Natural killer cell (primary cell): ENCODE results near the gene ALDH6A1. TPM values are rescaled to one million over a fixed set of nuclear protein-coding genes. Genes with fewer than 3 reads are reported as not detected.

ENCODE experiments used
- ATAC-seq, 3 donors: fragments of 150-1000 bp in 2 of 3; fragments of 200-7000 bp in 1 of 3; cut with Tn5 transposase; 1 replicate in 1 of 3; 2 replicates in 2 of 3; pipeline ENCODE4 v1.10.0; 2021; ENCODE audit warnings: mild to moderate bottlenecking in 2 of 3, moderate library complexity in 2 of 3
- DNase-seq, 2 donors: peaks; one replicate each; pipeline versions ENCODE4 v3.0.0 to v3.0.0-alpha.2; 2013 to 2021; ENCODE audit warnings: mixed read lengths in 1 of 2
- H3K27ac ChIP-seq: one replicate; pipeline ENCODE4 v1.5.1; 2013; ENCODE audit warnings: mild to moderate bottlenecking, low read length
- H3K27me3 ChIP-seq: one replicate; pipeline ENCODE4 v1.6.1; 2013; ENCODE audit warnings: low read length; ENCODE audit not compliant: control insufficient read depth, insufficient read depth
- H3K36me3 ChIP-seq: one replicate; pipeline ENCODE4 v1.6.1; 2013; ENCODE audit warnings: low read length; ENCODE audit not compliant: control insufficient read depth, insufficient read depth
- H3K4me1 ChIP-seq: one replicate; pipeline ENCODE4 v1.6.1; 2013; ENCODE audit warnings: low read length; ENCODE audit not compliant: control insufficient read depth, insufficient read depth
- H3K4me3 ChIP-seq: one replicate; pipeline ENCODE4 v1.5.1; 2013; ENCODE audit warnings: low read length
- H3K9me3 ChIP-seq: one replicate; pipeline ENCODE4 v1.6.1; 2013; ENCODE audit warnings: low read length; ENCODE audit not compliant: control insufficient read depth, insufficient read depth
- H3K27ac Mint-ChIP-seq, 2 donors: one replicate each; pipeline ENCODE4 v1.8.0; 2022; ENCODE audit warnings: mild to moderate bottlenecking in 2 of 2, mixed read lengths in 2 of 2, moderate library complexity in 1 of 2
- H3K27me3 Mint-ChIP-seq, 2 donors: one replicate each; pipeline ENCODE4 v1.8.0; 2022; ENCODE audit warnings: low read depth in 2 of 2, mixed read lengths in 2 of 2
- H3K36me3 Mint-ChIP-seq: one replicate; pipeline ENCODE4 v1.8.0; 2022; ENCODE audit warnings: mixed read lengths
- H3K4me1 Mint-ChIP-seq, 2 donors: one replicate each; pipeline ENCODE4 v1.8.0; 2022; ENCODE audit warnings: mixed read lengths in 2 of 2
- H3K4me3 Mint-ChIP-seq: one replicate; pipeline ENCODE4 v1.8.0; 2022; ENCODE audit warnings: mild to moderate bottlenecking, moderate library complexity, mixed read lengths
- H3K9me3 Mint-ChIP-seq, 2 donors: one replicate each; pipeline ENCODE4 v1.8.0; 2022; ENCODE audit warnings: mixed read lengths in 2 of 2
- WGBS: methylation state at CpG from one replicate; pipeline ENCODE4 v1.1.7; 2013; ENCODE audit warnings: missing lambda C conversion rate; ENCODE audit not compliant: insufficient coverage; 5-methylcytosine and 5-hydroxymethylcytosine counted together
- intact Hi-C: fragments of 100-400 bp; cut with micrococcal nuclease; formaldehyde crosslinking; loops from one replicate; pipeline ENCODE4 v1.14.2; 2022
- total RNA-seq, 4 donors: library from RNA; stranded (reverse); fragments of 120-200 nt in 1 of 4; gene quantifications; one replicate each; pipeline versions ENCODE4 v1.2.3 to v1.2.4, GENCODE V29; 2013 to 2022
- TF ChIP-seq, protein P1 (sequence below): fragments of 200-600 bp; IDR thresholded peaks from one replicate; pipeline ENCODE4 v1.8.0; 2022; ENCODE audit warnings: antibody characterized with exemption

ALDH6A1 gene
- total RNA-seq, 3 donors from 2014 or later (not counting 1 experiment from before 2014, with no cell fraction given): 8.5 to 9.6 (median 9.5) TPM

DNA sequence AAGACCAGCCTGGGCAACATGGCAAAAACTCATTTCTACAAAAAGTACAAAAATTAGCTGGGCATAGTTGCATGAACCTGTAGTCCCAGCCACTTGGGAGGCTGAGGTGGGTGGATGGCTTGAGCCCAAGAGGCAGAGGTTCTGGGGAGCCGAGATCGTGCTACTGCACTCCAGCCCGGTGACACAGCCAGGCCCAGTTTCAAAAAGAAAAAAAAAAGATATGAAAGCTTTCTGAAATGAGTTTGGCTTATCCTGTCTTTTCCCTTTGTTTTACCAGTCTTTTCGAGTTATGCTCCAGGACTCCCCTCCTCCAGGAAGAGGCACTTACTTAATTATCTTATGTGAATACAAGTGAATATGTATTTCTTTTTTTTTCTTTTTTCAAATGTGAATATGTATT, 61.9 kb downstream of the ALDH6A1 start:
- Mint-ChIP-seq H3K36me3 (no peaks in the 10 kb centered on the region), H3K4me3 (no peak overlapping the region), H3K27me3 (no peaks in the 10 kb centered on the region), H3K4me1 (peaks cover 18 to 20% of the 10 kb centered on the region in 2 donors), H3K27ac (no peak overlapping the region), H3K9me3 (no peaks in the 10 kb centered on the region)
- H3K4me3 ChIP-seq: no peak overlapping the region
- no peaks in the 10 kb centered on the region for H3K9me3 ChIP-seq
- intact Hi-C loops: no loop called here
- H3K4me1 ChIP-seq: peaks cover 14% of the 10 kb centered on the region
- H3K36me3 ChIP-seq: no peaks in the 10 kb centered on the region
- H3K27me3 ChIP-seq: no peaks in the 10 kb centered on the region
- TF ChIP-seq, protein P1, sequence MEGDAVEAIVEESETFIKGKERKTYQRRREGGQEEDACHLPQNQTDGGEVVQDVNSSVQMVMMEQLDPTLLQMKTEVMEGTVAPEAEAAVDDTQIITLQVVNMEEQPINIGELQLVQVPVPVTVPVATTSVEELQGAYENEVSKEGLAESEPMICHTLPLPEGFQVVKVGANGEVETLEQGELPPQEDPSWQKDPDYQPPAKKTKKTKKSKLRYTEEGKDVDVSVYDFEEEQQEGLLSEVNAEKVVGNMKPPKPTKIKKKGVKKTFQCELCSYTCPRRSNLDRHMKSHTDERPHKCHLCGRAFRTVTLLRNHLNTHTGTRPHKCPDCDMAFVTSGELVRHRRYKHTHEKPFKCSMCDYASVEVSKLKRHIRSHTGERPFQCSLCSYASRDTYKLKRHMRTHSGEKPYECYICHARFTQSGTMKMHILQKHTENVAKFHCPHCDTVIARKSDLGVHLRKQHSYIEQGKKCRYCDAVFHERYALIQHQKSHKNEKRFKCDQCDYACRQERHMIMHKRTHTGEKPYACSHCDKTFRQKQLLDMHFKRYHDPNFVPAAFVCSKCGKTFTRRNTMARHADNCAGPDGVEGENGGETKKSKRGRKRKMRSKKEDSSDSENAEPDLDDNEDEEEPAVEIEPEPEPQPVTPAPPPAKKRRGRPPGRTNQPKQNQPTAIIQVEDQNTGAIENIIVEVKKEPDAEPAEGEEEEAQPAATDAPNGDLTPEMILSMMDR: no peak
- no peak for ATAC-seq
- DNase-seq: no peak
- H3K27ac ChIP-seq: no peak overlapping the region
- WGBS: 78% methylated on average over 3 of the region's 4 CpGs

DNA sequence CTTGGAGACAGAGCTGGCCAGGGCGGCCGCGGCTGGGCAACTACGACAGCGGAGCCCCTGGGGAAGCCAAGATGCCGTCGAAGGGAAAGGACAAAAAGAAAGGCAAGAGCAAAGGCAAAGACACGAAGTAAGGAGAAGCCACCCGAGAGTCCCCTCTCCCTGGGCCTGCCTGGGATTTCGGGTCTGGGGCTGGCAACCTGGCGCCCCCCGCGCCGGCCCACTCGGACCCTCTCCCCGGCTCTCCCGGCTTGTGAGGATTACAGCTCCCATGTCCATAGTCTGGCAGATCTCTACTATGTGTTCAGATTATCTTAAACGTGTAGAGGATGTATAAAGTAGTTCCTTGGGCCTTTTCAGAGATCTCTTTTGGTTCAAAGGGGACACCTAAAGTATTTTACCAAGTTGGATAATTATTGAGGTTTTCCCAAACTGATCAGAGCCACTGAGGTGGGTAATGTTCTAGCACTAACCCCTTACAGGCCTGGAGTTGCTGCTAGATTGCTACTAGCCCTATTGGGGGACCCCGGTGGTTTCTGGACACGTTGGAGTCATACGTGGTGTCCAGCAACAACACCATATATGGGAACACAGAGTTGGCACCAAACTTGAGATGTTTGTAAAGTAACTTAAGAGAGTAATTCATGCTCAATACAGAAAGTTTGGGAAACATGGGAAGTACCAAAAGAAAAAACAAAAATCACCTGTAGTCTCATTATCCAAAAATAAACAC, 64.7 kb downstream of the ALDH6A1 start:
- TF ChIP-seq, protein P1: no peak

DNA sequence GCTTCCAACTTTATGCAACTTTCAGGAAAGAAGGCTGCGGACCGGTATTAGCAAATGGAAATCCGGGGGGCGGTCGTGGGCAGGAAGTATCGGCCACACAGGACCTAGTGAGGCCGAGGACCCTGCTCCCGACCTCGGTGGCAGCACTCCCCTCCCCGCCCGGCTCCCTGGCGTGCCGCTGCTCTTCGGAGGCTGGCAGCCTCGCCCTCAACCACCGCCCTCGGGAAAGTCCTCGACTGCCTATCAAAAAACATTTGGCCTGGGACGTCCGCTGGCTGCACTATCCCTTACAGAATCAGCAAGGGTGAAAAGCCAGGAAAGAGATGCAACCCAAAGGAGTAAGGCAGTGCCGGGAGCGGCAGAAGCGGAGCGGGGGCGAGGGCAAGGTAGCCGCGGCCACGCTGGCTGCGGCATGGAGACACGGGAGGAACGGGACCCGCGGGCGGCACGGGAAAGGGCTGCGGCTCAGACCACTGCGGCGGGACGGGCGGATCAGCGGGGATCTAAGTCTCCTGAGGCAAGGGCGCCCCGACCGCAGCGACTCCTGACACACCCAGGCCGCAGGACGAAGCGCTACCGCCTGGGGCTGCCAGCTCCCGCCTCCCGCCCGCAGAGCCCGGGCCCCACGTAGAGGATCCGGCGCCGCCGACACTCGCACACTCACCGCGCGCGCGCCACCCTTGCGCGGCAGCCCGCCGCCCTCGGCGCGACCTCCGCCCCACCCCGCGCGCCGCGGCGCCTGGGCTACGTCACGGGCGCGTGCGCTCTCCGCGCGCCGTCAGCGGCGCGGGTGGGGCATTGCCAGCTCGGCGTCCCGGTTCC, 65.5 kb downstream of the ALDH6A1 start, which contains the start of the genes BBOF1 and ENTPD5:
TSS of gene BBOF1 (plus strand) at position 764 of the 822 bp plus-strand sequence. CDS start 130 bp downstream, outside the sequence.
TSS of gene ENTPD5 (minus strand) at position 703 of the 822 bp plus-strand sequence. CDS start 31,186 bp downstream, outside the sequence.
- Histone ChIP-seq H3K36me3 (no peaks in the 10 kb centered on the region), H3K27ac (peak within 1 kb of the TSS; percentile 94), H3K27me3 (no peaks in the 10 kb centered on the region), H3K9me3 (no peaks in the 10 kb centered on the region), H3K4me1 (peaks cover 14% of the 10 kb centered on the region), H3K4me3 (peak within 1 kb of the TSS; percentile 97)
- intact Hi-C loops: loop anchor here (2.0 to 10.0 kb wide), 4 partner anchors 66 to 528 kb away; partner anchors contain the start of genes ALDH6A1, COQ6, FAM161B and LIN52
- Mint-ChIP-seq H3K4me1 (peaks cover 18 to 20% of the 10 kb centered on the region in 2 donors), H3K27me3 (no peaks in the 10 kb centered on the region), H3K36me3 (no peaks in the 10 kb centered on the region), H3K4me3 (peak within 1 kb of the TSS; percentile 94), H3K27ac (peak within 1 kb of the TSS; percentile 88 to 91), H3K9me3 (no peaks in the 10 kb centered on the region)
- DNase-seq (peak; percentile 83 to 95), ATAC-seq (peak; percentile 92 to 98 (median 95))
- TF ChIP-seq, protein P1: no peak
- under 1% methylated on average over 93 of the region's 93 CpGs for WGBS

More for the DNA sequence above, 64.7 kb downstream of the ALDH6A1 start:
- DNase-seq (peak in 1 of 2 donors; percentile 15), ATAC-seq (no peak)
- Mint-ChIP-seq H3K36me3 (no peaks in the 10 kb centered on the region), H3K4me1 (peaks cover 18 to 20% of the 10 kb centered on the region in 2 donors), H3K4me3 (peak overlapping the region; percentile 94), H3K27ac (peak overlapping the region; percentile 88 to 91), H3K27me3 (no peaks in the 10 kb centered on the region), H3K9me3 (no peaks in the 10 kb centered on the region)
- peaks cover 14% of the 10 kb centered on the region for H3K4me1 ChIP-seq
- H3K27me3 ChIP-seq: no peaks in the 10 kb centered on the region
- no peaks in the 10 kb centered on the region for H3K9me3 ChIP-seq
- peak overlapping the region; percentile 73 for H3K4me3 ChIP-seq
- intact Hi-C loops: loop anchor here (2.0 to 10.0 kb wide), 4 partner anchors 65 to 529 kb away; partner anchors contain the start of genes ALDH6A1, COQ6, FAM161B and LIN52
- H3K27ac ChIP-seq: peak overlapping the region; percentile 83
- WGBS: 10% methylated on average over 21 of the region's 21 CpGs
- H3K36me3 ChIP-seq: no peaks in the 10 kb centered on the region
